Lung (tissue), 12 donors: Measurements from ENCODE around the gene TRAF2. TPM values are rescaled to one million over a fixed set of nuclear protein-coding genes. Genes with fewer than 3 reads are reported as not detected.

Experiments used
- ATAC-seq: fragments of 200-7000 bp; cut with Tn5 transposase; one replicate; pipeline ENCODE4 v1.9.1; 2020; ENCODE audit warnings: moderate number of reproducible peaks; ENCODE audit not compliant: insufficient read depth, low FRiP score
- DNase-seq, 3 donors: peaks; one replicate each; pipeline ENCODE4 v3.0.0-alpha.2; 2013 to 2017
- H3K27ac ChIP-seq, 2 donors: one replicate each; pipeline ENCODE4 v1.5.1; 2013; ENCODE audit warnings: mild to moderate bottlenecking in 2 of 2, moderate library complexity in 2 of 2, control low read depth in 1 of 2, inconsistent platforms in 1 of 2, low read depth in 1 of 2, low read length in 1 of 2
- H3K27me3 ChIP-seq, 3 donors: one replicate each; pipeline ENCODE4 v1.5.1; 2013; ENCODE audit warnings: low read length in 2 of 3; ENCODE audit not compliant: control insufficient read depth in 3 of 3, insufficient read depth in 3 of 3
- H3K36me3 ChIP-seq, 4 donors: one replicate each; pipeline ENCODE4 v1.5.1; 2013; ENCODE audit warnings: low read length in 4 of 4, mild to moderate bottlenecking in 1 of 4, moderate library complexity in 1 of 4; ENCODE audit not compliant: control insufficient read depth in 4 of 4, insufficient read depth in 4 of 4
- H3K4me1 ChIP-seq, 5 donors: one replicate each; pipeline ENCODE4 v1.5.1; 2013; ENCODE audit warnings: low read length in 5 of 5, mild to moderate bottlenecking in 2 of 5, moderate library complexity in 1 of 5; ENCODE audit not compliant: control insufficient read depth in 5 of 5, insufficient read depth in 5 of 5
- H3K4me3 ChIP-seq: one replicate; pipeline ENCODE4 v1.5.1; 2013; ENCODE audit warnings: mild to moderate bottlenecking, control low read depth, moderate library complexity
- H3K9ac ChIP-seq, 2 donors: one replicate each; pipeline ENCODE4 v1.5.1; 2013; ENCODE audit warnings: low read length in 2 of 2, control low read depth in 1 of 2; ENCODE audit not compliant: insufficient read depth in 1 of 2
- H3K9me3 ChIP-seq, 4 donors: one replicate each; pipeline ENCODE4 v1.5.1; 2013; ENCODE audit warnings: low read length in 3 of 4, mild to moderate bottlenecking in 1 of 4, moderate library complexity in 1 of 4; ENCODE audit not compliant: control insufficient read depth in 4 of 4, insufficient read depth in 3 of 4
- CTCF ChIP-seq: IDR thresholded peaks from 2 replicates; pipeline ENCODE4 v1.5.1; 2012; ENCODE audit warnings: mild to moderate bottlenecking; ENCODE audit errors: control extremely low read depth, extremely low read depth
- WGBS, 2 donors: extraction: QIAGEN DNeasy Blood & Tissue Kit; methylation state at CpG; one replicate each; pipeline ENCODE4 v1.1.7; 2013; 5-methylcytosine and 5-hydroxymethylcytosine counted together
- polyA plus RNA-seq, 2 donors: library from polyadenylated mRNA; stranded (reverse); fragments of 200-250 nt; gene quantifications; one replicate each; pipeline ENCODE4 v1.2.1, GENCODE V29; 2013
- total RNA-seq, 2 donors: library from RNA; depleted of rRNA in 1 of 2; stranded (reverse); fragments of >200 nt in 1 of 2; gene quantifications; one replicate each; pipeline ENCODE4 v1.2.1, GENCODE V29; 2014 to 2021
- donor health status: control.
- donor health status: control.
- donor health status: Bipolar disorder and iron deficiency.
- donor health status: healthy.
- donor health status: DM: yes; HTN: yes; CAD: no.

The TRAF2 gene
- total and polyA plus RNA-seq, 4 donors, result 11.3 to 19.1 (median 15.2) TPM

DNA sequence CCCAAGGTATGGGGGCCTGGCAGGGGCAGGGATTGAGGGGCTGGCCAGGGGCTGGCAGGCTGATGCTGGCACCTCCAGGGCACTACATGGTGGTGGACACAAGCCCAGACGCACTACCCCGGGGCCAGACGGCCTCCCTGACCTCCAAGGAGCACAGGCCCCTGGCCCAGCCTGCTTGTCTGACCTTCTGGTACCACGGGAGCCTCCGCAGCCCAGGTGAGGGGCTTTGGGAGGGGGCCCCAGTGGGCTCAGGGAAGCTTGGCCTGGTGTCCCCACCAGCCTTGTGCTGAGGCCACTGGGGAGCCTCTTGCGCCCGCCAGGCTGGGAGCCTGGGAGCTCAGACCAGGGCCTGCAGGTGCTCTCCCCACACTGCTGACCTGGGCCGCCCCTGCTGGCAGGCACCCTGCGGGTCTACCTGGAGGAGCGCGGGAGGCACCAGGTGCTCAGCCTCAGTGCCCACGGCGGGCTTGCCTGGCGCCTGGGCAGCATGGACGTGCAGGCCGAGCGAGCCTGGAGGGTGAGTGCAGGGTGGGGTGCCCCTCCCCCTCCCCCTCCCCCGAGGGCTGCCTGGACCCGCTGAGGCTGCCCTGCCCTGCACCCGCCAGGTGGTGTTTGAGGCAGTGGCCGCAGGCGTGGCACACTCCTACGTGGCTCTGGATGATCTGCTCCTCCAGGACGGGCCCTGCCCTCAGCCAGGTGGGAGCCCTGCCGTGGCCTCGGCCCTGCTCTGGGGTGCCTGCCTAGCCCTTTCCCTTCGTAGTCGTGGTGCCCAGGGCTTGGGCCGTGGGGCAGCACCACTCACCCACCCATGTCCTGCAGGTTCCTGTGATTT, 28.5 kb upstream of the TRAF2 start:
- Histone ChIP-seq H3K9ac (no peak overlapping the region), H3K36me3 (peaks cover 0 to 34% (median 8%) of the 10 kb centered on the region in 4 donors), H3K27ac (no peak overlapping the region), H3K4me1 (peaks cover 0 to 7% (median 0%) of the 10 kb centered on the region in 5 donors), H3K9me3 (no peaks in the 10 kb centered on the region), H3K4me3 (no peak overlapping the region), H3K27me3 (no peaks in the 10 kb centered on the region)
- ATAC-seq (no peak), DNase-seq (peak in 1 of 3 donors; percentile 12)
- 85 to 92% methylated on average over 25 to 29 of the region's 29 CpGs for WGBS, 2 donors
- no peak for TF ChIP-seq CTCF

DNA sequence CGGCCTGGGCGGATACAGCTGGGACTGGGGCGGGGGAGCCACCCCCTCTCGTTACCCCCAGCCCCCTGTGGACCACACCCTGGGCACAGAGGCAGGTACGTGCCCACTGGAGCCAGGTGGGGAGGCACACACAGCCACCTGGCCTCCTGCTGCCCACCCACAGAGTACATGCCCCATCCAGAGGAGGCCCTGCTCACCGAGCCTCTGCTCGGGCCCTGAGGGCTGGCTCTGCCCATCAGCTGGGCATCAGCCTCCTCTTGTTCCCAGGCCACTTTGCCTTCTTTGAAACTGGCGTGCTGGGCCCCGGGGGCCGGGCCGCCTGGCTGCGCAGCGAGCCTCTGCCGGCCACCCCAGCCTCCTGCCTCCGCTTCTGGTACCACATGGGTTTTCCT, 27.9 kb upstream of the TRAF2 start:
- Histone ChIP-seq H3K36me3 (peaks cover 6 to 40% (median 12%) of the 10 kb centered on the region in 4 donors), H3K9me3 (no peaks in the 10 kb centered on the region), H3K4me3 (no peak overlapping the region), H3K4me1 (peaks cover 0 to 7% (median 0%) of the 10 kb centered on the region in 5 donors), H3K27ac (no peak overlapping the region), H3K27me3 (no peaks in the 10 kb centered on the region), H3K9ac (no peak overlapping the region)
- no peak for DNase-seq
- ATAC-seq, result no peak
- no peak for TF ChIP-seq CTCF
- WGBS, 2 donors, result 93 to 95% methylated on average over 15 of the region's 15 CpGs

- H3K9ac ChIP-seq, result no peak overlapping the region
- 73 to 84% methylated on average over 19 to 20 of the region's 20 CpGs for WGBS, 2 donors
- ATAC-seq (no peak), DNase-seq (peak in 2 of 3 donors; percentile 29 to 39)
- peaks cover 0 to 7% (median 0%) of the 10 kb centered on the region in 5 donors for H3K4me1 ChIP-seq
- H3K4me3 ChIP-seq, result no peak overlapping the region
- peaks cover 6 to 44% (median 17%) of the 10 kb centered on the region in 4 donors for H3K36me3 ChIP-seq
- no peaks in the 10 kb centered on the region for H3K9me3 ChIP-seq
- no peaks in the 10 kb centered on the region for H3K27me3 ChIP-seq
- peak overlapping the region in 1 of 2 donors; percentile 1 for H3K27ac ChIP-seq
- no peak for TF ChIP-seq CTCF
These were observed 27.2 kb upstream of the TRAF2 start for GRCh38 chr9:136858844-136859757.
